SK-N-SH treated with all-trans-retinoic acid at 6 μM for 48 hours (cell line): ENCODE data around the gene GNG13.

Source experiments
- ATAC-seq: fragments of 200-7000 bp; cut with Tn5 transposase; 3 replicates; pipeline ENCODE4 v1.9.1; 2020; ENCODE audit warnings: mild to moderate bottlenecking, moderate library complexity
- ARNTL ChIP-seq: fragments of 450-650 bp; formaldehyde crosslinking; IDR thresholded peaks from 2 replicates; pipeline ENCODE4 v1.5.0; 2020; ENCODE audit warnings: low read depth, mild to moderate bottlenecking, moderate library complexity, borderline replicate concordance
- BACH2 ChIP-seq: fragments of 250-450 bp; sonication (Bioruptor Pico); IDR thresholded peaks from 2 replicates; pipeline ENCODE4 v1.9.0; 2021; ENCODE audit warnings: mild to moderate bottlenecking, borderline replicate concordance
- CREB5 ChIP-seq: fragments of 250-450 bp; sonication (Bioruptor Pico); IDR thresholded peaks from 2 replicates; pipeline ENCODE4 v1.5.1; 2020; ENCODE audit warnings: low read depth, mild to moderate bottlenecking, moderate library complexity
- CSDC2 ChIP-seq: fragments of 250-450 bp; sonication (Bioruptor Pico); IDR thresholded peaks from 2 replicates; pipeline ENCODE4 v1.5.0; 2020; ENCODE audit warnings: mild to moderate bottlenecking, moderate library complexity
- CSRNP3 ChIP-seq: fragments of 250-450 bp; sonication (Bioruptor Pico); IDR thresholded peaks from 2 replicates; pipeline ENCODE4 v1.5.1; 2021; ENCODE audit warnings: mild to moderate bottlenecking, moderate library complexity
- ESRRG ChIP-seq: fragments of 250-450 bp; sonication (Bioruptor Pico); IDR thresholded peaks from 2 replicates; pipeline ENCODE4 v1.6.1; 2021; ENCODE audit warnings: mild to moderate bottlenecking
- GLIS3 ChIP-seq: fragments of 250-450 bp; sonication (Bioruptor Pico); IDR thresholded peaks from 2 replicates; pipeline ENCODE4 v1.5.0; 2020; ENCODE audit warnings: mild to moderate bottlenecking, moderate library complexity
- OSR1 ChIP-seq: fragments of 250-450 bp; sonication (Bioruptor Pico); IDR thresholded peaks from 2 replicates; pipeline ENCODE4 v1.8.0; 2022; ENCODE audit warnings: moderate library complexity, mild to moderate bottlenecking, inconsistent platforms
- PPARA ChIP-seq: fragments of 250-450 bp; sonication (Bioruptor Pico); IDR thresholded peaks from 2 replicates; pipeline ENCODE4 v1.5.0; 2020; ENCODE audit warnings: mild to moderate bottlenecking, borderline replicate concordance
- RARB ChIP-seq: fragments of 250-450 bp; sonication (Bioruptor Pico); IDR thresholded peaks from 2 replicates; pipeline ENCODE4 v1.8.0; 2021; ENCODE audit warnings: mild to moderate bottlenecking, moderate library complexity
- SNAI2 ChIP-seq: fragments of 250-450 bp; sonication (Bioruptor Pico); IDR thresholded peaks from 2 replicates; pipeline ENCODE4 v1.5.0; 2020; ENCODE audit warnings: mild to moderate bottlenecking, moderate library complexity
- TCF4 ChIP-seq: fragments of 250-450 bp; sonication (Bioruptor Pico); IDR thresholded peaks from 2 replicates; pipeline ENCODE4 v1.8.0; 2021; ENCODE audit warnings: mild to moderate bottlenecking, moderate library complexity, borderline replicate concordance
- TOX ChIP-seq: fragments of 250-450 bp; sonication (Bioruptor Pico); IDR thresholded peaks from 2 replicates; pipeline ENCODE4 v1.8.0; 2021; ENCODE audit warnings: mild to moderate bottlenecking, moderate library complexity, borderline replicate concordance
- ZC3H10 ChIP-seq: fragments of 250-450 bp; sonication (Bioruptor Pico); IDR thresholded peaks from 2 replicates; pipeline ENCODE4 v1.5.1; 2021; ENCODE audit warnings: mild to moderate bottlenecking, moderate library complexity
- ZFP3 ChIP-seq: fragments of 250-450 bp; sonication (Bioruptor Pico); IDR thresholded peaks from 2 replicates; pipeline ENCODE4 v1.5.0; 2020; ENCODE audit warnings: mild to moderate bottlenecking, moderate library complexity
- ZFP30 ChIP-seq: fragments of 450-650 bp; formaldehyde crosslinking; IDR thresholded peaks from 2 replicates; pipeline ENCODE4 v1.5.0; 2022; ENCODE audit warnings: mild to moderate bottlenecking, moderate library complexity
- ZNF565 ChIP-seq: fragments of 450-650 bp; formaldehyde crosslinking; conservative IDR thresholded peaks from 2 replicates; pipeline ENCODE4 v1.5.0; 2020; ENCODE audit warnings: low read depth, mild to moderate bottlenecking, moderate library complexity
- ZNF70 ChIP-seq: fragments of 450-650 bp; formaldehyde crosslinking; IDR thresholded peaks from 2 replicates; pipeline ENCODE4 v1.5.0; 2020; ENCODE audit warnings: mild to moderate bottlenecking, moderate library complexity
- ZNF8 ChIP-seq: fragments of 450-650 bp; formaldehyde crosslinking; IDR thresholded peaks from 2 replicates; pipeline ENCODE4 v1.5.0; 2020; ENCODE audit warnings: mild to moderate bottlenecking, moderate library complexity
- TF ChIP-seq, protein P1 (sequence below): fragments of 250-450 bp; sonication (Bioruptor Pico); IDR thresholded peaks from 2 replicates; pipeline ENCODE4 v1.8.0; 2020; ENCODE audit warnings: mild to moderate bottlenecking, moderate library complexity, borderline replicate concordance
- TF ChIP-seq, protein P2 (sequence below): fragments of 250-450 bp; sonication (Bioruptor Pico); IDR thresholded peaks from 2 replicates; pipeline ENCODE4 v1.8.0; 2021; ENCODE audit warnings: low read depth, mild to moderate bottlenecking, moderate library complexity, borderline replicate concordance
- TF ChIP-seq, protein P3 (sequence below): fragments of 250-450 bp; sonication (Bioruptor Pico); IDR thresholded peaks from 2 replicates; pipeline ENCODE4 v1.5.0; 2020; ENCODE audit warnings: mild to moderate bottlenecking, moderate library complexity

Gene GNG13

DNA sequence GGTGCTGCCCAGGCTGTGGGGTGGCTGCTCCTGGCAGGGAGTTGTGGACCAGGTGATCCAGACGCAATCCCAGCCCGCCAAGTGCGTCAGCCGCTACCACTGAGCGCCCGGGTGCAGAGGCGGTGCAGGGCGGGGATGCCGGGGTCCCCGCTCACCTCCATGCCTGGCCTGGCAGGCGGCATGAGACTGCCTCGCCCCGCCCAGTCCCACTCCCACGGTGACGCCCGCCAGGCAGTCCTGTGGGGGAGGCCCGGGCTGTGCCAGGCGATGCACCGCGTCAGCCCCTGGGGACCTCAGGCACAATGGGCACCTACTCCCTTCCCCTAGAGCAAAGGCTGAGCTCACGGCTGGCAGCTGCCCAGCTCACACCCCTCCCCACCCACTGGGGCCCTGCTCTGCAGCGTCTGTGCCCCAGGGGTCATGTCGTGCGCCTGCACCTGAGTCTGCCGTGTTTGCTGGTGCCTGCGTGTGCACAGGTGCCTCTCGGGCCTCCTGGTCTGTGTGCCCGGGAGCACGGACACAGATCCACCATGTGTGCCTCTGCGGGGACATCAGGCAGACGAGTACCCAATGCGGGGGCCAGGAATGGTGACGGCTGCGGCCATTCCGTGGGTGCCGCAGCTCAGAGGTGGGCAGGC lies 17.6 kb downstream of the GNG13 start:
- TF ChIP-seq SNAI2 (CRISPR knock-in tag) (no peak), CSDC2 (CRISPR knock-in tag) (no peak), CSRNP3 (no peak), ZNF8 (CRISPR knock-in tag) (no peak), RARB (CRISPR knock-in tag) (no peak), ZNF70 (CRISPR knock-in tag) (no peak), ESRRG (CRISPR knock-in tag) (no peak), ZNF565 (no peak), ZFP3 (CRISPR knock-in tag) (no peak), OSR1 (no peak), ZFP30 (CRISPR knock-in tag) (no peak)
- TF ChIP-seq, protein P1, sequence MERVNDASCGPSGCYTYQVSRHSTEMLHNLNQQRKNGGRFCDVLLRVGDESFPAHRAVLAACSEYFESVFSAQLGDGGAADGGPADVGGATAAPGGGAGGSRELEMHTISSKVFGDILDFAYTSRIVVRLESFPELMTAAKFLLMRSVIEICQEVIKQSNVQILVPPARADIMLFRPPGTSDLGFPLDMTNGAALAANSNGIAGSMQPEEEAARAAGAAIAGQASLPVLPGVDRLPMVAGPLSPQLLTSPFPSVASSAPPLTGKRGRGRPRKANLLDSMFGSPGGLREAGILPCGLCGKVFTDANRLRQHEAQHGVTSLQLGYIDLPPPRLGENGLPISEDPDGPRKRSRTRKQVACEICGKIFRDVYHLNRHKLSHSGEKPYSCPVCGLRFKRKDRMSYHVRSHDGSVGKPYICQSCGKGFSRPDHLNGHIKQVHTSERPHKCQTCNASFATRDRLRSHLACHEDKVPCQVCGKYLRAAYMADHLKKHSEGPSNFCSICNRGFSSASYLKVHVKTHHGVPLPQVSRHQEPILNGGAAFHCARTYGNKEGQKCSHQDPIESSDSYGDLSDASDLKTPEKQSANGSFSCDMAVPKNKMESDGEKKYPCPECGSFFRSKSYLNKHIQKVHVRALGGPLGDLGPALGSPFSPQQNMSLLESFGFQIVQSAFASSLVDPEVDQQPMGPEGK (CRISPR knock-in tag) = no peak
- TF ChIP-seq, protein P2, sequence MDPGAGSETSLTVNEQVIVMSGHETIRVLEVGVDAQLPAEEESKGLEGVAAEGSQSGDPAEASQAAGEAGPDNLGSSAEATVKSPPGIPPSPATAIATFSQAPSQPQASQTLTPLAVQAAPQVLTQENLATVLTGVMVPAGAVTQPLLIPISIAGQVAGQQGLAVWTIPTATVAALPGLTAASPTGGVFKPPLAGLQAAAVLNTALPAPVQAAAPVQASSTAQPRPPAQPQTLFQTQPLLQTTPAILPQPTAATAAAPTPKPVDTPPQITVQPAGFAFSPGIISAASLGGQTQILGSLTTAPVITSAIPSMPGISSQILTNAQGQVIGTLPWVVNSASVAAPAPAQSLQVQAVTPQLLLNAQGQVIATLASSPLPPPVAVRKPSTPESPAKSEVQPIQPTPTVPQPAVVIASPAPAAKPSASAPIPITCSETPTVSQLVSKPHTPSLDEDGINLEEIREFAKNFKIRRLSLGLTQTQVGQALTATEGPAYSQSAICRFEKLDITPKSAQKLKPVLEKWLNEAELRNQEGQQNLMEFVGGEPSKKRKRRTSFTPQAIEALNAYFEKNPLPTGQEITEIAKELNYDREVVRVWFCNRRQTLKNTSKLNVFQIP (CRISPR knock-in tag) = no peak
- peak; percentile 10 for ATAC-seq

GRCh38 chr16:782258-782657 lies 18.3 kb downstream of the GNG13 start:
- TF ChIP-seq, protein P3, sequence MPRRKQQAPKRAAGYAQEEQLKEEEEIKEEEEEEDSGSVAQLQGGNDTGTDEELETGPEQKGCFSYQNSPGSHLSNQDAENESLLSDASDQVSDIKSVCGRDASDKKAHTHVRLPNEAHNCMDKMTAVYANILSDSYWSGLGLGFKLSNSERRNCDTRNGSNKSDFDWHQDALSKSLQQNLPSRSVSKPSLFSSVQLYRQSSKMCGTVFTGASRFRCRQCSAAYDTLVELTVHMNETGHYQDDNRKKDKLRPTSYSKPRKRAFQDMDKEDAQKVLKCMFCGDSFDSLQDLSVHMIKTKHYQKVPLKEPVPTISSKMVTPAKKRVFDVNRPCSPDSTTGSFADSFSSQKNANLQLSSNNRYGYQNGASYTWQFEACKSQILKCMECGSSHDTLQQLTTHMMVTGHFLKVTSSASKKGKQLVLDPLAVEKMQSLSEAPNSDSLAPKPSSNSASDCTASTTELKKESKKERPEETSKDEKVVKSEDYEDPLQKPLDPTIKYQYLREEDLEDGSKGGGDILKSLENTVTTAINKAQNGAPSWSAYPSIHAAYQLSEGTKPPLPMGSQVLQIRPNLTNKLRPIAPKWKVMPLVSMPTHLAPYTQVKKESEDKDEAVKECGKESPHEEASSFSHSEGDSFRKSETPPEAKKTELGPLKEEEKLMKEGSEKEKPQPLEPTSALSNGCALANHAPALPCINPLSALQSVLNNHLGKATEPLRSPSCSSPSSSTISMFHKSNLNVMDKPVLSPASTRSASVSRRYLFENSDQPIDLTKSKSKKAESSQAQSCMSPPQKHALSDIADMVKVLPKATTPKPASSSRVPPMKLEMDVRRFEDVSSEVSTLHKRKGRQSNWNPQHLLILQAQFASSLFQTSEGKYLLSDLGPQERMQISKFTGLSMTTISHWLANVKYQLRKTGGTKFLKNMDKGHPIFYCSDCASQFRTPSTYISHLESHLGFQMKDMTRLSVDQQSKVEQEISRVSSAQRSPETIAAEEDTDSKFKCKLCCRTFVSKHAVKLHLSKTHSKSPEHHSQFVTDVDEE = no peak
- no peak for TF ChIP-seq ARNTL (CRISPR knock-in tag)
- TF ChIP-seq SNAI2 (CRISPR knock-in tag) = no peak
- TF ChIP-seq, protein P1 (CRISPR knock-in tag) = no peak
- no peak for TF ChIP-seq ZNF8 (CRISPR knock-in tag)
- no peak for TF ChIP-seq ZNF70 (CRISPR knock-in tag)
- TF ChIP-seq, protein P2 (CRISPR knock-in tag) = no peak
- TF ChIP-seq CSDC2 (CRISPR knock-in tag) = no peak
- TF ChIP-seq ZC3H10 (CRISPR knock-in tag) = no peak
- no peak for TF ChIP-seq GLIS3 (CRISPR knock-in tag)
- no peak for TF ChIP-seq TOX
- TF ChIP-seq ZFP3 (CRISPR knock-in tag) = no peak
- no peak for TF ChIP-seq PPARA (CRISPR knock-in tag)
- no peak for TF ChIP-seq TCF4 (CRISPR knock-in tag)
- TF ChIP-seq CREB5 = no peak
- no peak for TF ChIP-seq ZFP30 (CRISPR knock-in tag)
- TF ChIP-seq BACH2 (CRISPR knock-in tag) = no peak
- ATAC-seq = no peak; the same call in 2 of the 3 replicates
